C4-2B (cell line): ENCODE results near the gene P4HA3.

Experiments used
- ZFX ChIP-seq: fragments of 450-650 bp; IDR thresholded peaks from 2 replicates; pipeline ENCODE4 v1.6.1; 2017
- TF ChIP-seq, protein P1 (sequence below): fragments of 450-650 bp; conservative IDR thresholded peaks from 2 replicates; pipeline ENCODE4 v1.5.1; 2017; ENCODE audit warnings: mild to moderate bottlenecking

DNA sequence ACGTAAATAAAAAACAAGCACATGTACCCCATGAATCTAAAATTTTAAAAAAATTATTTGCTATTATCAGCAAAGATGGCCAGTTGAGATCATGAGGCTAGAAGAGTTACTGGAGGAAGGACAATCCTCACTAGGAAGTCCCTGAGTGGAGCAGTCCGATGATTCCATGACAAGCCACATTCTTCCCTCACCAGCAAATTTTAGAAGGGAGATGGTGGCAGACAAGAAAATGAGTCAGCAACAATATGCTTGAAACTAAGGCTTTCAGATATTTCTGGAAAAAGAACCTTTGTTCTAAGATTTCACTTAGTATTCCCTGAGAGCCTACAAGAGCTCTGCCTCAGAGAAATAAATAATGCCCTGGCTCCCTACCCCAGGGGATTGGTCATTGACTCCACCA, 34.9 kb downstream of the P4HA3 start:
- TF ChIP-seq, protein P1, sequence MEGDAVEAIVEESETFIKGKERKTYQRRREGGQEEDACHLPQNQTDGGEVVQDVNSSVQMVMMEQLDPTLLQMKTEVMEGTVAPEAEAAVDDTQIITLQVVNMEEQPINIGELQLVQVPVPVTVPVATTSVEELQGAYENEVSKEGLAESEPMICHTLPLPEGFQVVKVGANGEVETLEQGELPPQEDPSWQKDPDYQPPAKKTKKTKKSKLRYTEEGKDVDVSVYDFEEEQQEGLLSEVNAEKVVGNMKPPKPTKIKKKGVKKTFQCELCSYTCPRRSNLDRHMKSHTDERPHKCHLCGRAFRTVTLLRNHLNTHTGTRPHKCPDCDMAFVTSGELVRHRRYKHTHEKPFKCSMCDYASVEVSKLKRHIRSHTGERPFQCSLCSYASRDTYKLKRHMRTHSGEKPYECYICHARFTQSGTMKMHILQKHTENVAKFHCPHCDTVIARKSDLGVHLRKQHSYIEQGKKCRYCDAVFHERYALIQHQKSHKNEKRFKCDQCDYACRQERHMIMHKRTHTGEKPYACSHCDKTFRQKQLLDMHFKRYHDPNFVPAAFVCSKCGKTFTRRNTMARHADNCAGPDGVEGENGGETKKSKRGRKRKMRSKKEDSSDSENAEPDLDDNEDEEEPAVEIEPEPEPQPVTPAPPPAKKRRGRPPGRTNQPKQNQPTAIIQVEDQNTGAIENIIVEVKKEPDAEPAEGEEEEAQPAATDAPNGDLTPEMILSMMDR = no peak
- no peak for TF ChIP-seq ZFX
